Measurements from ENCODE around the gene TUBA1C. TPM values are rescaled to one million over a fixed set of nuclear protein-coding genes. Genes with fewer than 3 reads are reported as not detected.

The TUBA1C gene
- total RNA-seq: 35.0 TPM
- long read RNA-seq, transcript TUBA1C-201 (4 exons, 3,001 nt): major isoform, 7 of 13 reads
- long read RNA-seq, partial matches to known transcripts: 3 of 13 reads
- long read RNA-seq, other reads (novel, unspliced or antisense): 1 of 13 reads

- H3K27me3 ChIP-seq (ENCODE audit: low read depth): no peaks in the 10 kb centered on the region
- peak; percentile 91 for DNase-seq
- H3K36me3 ChIP-seq: peaks cover 7% of the 10 kb centered on the region
- H3K9me3 ChIP-seq (replicated peaks): no peaks in the 10 kb centered on the region
- H3K27ac ChIP-seq (replicated peaks): peak within 1 kb of the TSS; percentile 90
- TF ChIP-seq CTCF (IDR thresholded peaks at IDR 0.05; ENCODE audit: borderline replicate concordance): no peak
- peaks cover 59% of the 10 kb centered on the region for H3K4me1 ChIP-seq
- peak within 1 kb of the TSS; percentile 73 for H3K4me3 ChIP-seq
- intact Hi-C loops (cut with micrococcal nuclease): no loop called here
Observed at GRCh38 chr12:49264873-49265792, at the start of gene TUBA1C. TUBA1C (plus strand) TSS chr12:49265082; CDS start chr12:49265182, 100 bp downstream.

- Histone ChIP-seq H3K36me3 (no peaks in the 10 kb centered on the region), H3K27ac (replicated peaks) (no peak overlapping the region), H3K4me3 (no peak overlapping the region), H3K4me1 (peaks cover 14% of the 10 kb centered on the region), H3K9me3 (replicated peaks) (no peaks in the 10 kb centered on the region), H3K27me3 (ENCODE audit: low read depth) (no peaks in the 10 kb centered on the region)
- TF ChIP-seq CTCF (IDR thresholded peaks at IDR 0.05; ENCODE audit: borderline replicate concordance): no peak
- intact Hi-C loops (cut with micrococcal nuclease): no loop called here
- DNase-seq: no peak
Observed at GRCh38 chr12:49219417-49220026, 45.4 kb upstream of the TUBA1C start.

GRCh38 chr12:49220972-49221371, 43.9 kb upstream of the TUBA1C start:
- intact Hi-C loops (cut with micrococcal nuclease): no loop called here
- Histone ChIP-seq H3K4me3 (no peak overlapping the region), H3K27ac (replicated peaks) (no peak overlapping the region), H3K9me3 (replicated peaks) (no peaks in the 10 kb centered on the region), H3K36me3 (no peaks in the 10 kb centered on the region), H3K27me3 (ENCODE audit: low read depth) (no peaks in the 10 kb centered on the region), H3K4me1 (peaks cover 4% of the 10 kb centered on the region)
- DNase-seq: no peak
- TF ChIP-seq CTCF (IDR thresholded peaks at IDR 0.05; ENCODE audit: borderline replicate concordance): no peak

GRCh38 chr12:49223122-49223521, 41.8 kb upstream of the TUBA1C start:
- H3K4me3 ChIP-seq: no peak overlapping the region
- H3K36me3 ChIP-seq: no peaks in the 10 kb centered on the region
- H3K4me1 ChIP-seq: peaks cover 4% of the 10 kb centered on the region
- H3K27me3 ChIP-seq (ENCODE audit: low read depth): no peaks in the 10 kb centered on the region
- DNase-seq: no peak
- H3K27ac ChIP-seq (replicated peaks): peak overlapping the region; percentile 77
- intact Hi-C loops (cut with micrococcal nuclease): no loop called here
- TF ChIP-seq CTCF (IDR thresholded peaks at IDR 0.05; ENCODE audit: borderline replicate concordance): no peak
- no peaks in the 10 kb centered on the region for H3K9me3 ChIP-seq (replicated peaks)

GRCh38 chr12:49223590-49224369, 41.1 kb upstream of the TUBA1C start:
- H3K4me1 ChIP-seq: peaks cover 4% of the 10 kb centered on the region

More at GRCh38 chr12:49223590-49224369, 41.1 kb upstream of the TUBA1C start:
- Histone ChIP-seq H3K4me3 (no peak overlapping the region), H3K27ac (replicated peaks) (no peak overlapping the region), H3K36me3 (no peaks in the 10 kb centered on the region), H3K27me3 (ENCODE audit: low read depth) (no peaks in the 10 kb centered on the region), H3K9me3 (replicated peaks) (no peaks in the 10 kb centered on the region)
- no peak for DNase-seq
- intact Hi-C loops (cut with micrococcal nuclease): no loop called here
- no peak for TF ChIP-seq CTCF (IDR thresholded peaks at IDR 0.05; ENCODE audit: borderline replicate concordance)
